Raji (cell line): ENCODE measurements around the gene THSD1.
A peak's percentile ranks its signal among the peaks of the same experiment; 100 is the strongest.

Source experiments
- POLR2A ChIP-seq: IDR thresholded peaks from 2 replicates; pipeline ENCODE4 v1.6.1; 2011; ENCODE audit warnings: low read depth, low read length, control low read depth; ENCODE audit not compliant: insufficient read depth

Gene THSD1, protein sequence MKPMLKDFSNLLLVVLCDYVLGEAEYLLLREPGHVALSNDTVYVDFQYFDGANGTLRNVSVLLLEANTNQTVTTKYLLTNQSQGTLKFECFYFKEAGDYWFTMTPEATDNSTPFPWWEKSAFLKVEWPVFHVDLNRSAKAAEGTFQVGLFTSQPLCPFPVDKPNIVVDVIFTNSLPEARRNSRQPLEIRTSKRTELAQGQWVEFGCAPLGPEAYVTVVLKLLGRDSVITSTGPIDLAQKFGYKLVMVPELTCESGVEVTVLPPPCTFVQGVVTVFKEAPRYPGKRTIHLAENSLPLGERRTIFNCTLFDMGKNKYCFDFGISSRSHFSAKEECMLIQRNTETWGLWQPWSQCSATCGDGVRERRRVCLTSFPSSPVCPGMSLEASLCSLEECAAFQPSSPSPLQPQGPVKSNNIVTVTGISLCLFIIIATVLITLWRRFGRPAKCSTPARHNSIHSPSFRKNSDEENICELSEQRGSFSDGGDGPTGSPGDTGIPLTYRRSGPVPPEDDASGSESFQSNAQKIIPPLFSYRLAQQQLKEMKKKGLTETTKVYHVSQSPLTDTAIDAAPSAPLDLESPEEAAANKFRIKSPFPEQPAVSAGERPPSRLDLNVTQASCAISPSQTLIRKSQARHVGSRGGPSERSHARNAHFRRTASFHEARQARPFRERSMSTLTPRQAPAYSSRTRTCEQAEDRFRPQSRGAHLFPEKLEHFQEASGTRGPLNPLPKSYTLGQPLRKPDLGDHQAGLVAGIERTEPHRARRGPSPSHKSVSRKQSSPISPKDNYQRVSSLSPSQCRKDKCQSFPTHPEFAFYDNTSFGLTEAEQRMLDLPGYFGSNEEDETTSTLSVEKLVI

DNA sequence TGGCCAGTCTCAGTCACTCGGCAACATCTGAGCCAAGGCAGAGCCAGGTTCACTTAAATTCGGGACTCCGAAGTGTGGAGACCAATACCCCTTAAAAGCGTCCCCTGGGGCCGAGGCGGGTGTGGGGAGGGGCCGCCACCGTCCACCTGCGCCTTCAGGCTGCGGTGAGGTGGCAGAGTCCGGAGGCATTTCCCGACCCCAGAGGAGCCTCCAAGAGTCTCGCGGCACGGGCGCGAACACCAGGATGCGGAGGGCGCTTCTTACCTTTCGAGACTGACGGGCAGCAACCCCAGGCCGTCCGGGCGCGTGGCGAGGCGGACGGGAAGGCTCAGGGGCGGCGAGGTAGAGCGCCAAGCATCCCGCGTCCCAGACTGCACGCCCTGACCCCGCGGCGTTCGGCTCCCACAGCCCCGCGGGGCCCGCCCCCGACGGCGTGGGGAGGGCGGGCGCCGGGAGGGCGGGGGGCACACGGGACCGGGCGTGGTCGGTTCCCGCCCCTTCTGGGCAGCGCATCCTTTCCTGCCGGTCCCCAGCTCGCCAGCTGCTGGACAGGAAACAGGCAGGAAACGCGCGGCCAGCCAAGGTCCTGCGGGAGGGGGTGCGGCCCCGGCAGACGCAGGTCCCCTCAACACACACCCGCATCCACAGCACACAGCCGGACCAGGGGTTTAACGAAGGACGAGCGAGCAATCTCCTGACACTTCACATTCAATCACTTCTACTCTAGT is at the start of gene THSD1:
Gene THSD1 (minus strand): TSS at position 406 of the 728 bp plus-strand sequence. CDS start 3,572 bp downstream, outside the sequence.
- TF ChIP-seq POLR2A: no peak

- TF ChIP-seq POLR2A: no peak
These were observed 49.7 kb upstream of the THSD1 start for GRCh38 chr13:52455677-52456041.

- TF ChIP-seq POLR2A: peak; percentile 77
These were observed 49.1 kb upstream of the THSD1 start, which contains the start of gene CKAP2 for GRCh38 chr13:52454820-52455676. Gene CKAP2 (plus strand): TSS chr13:52455478. CDS start chr13:52455557, 79 bp downstream.

DNA sequence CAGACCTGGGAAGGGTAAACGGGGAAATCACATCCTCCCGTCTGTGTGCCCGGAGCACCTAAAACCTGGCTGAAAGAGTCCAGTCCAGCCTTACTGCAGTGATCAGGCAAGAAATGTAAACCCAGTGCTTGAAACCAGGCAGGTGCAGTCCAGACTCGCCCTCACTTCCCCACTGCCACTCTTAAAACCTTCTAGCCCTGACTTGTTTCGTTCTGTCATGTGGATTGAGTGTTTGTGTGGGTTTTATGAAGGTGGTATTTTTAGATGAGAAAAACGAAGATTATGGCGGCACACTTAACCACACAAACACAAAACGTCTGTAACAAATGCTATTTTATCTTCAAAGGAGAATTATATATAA is 48.5 kb upstream of the THSD1 start:
- no peak for TF ChIP-seq POLR2A

GRCh38 chr13:52452470-52452869 is 46.5 kb upstream of the THSD1 start:
- no peak for TF ChIP-seq POLR2A

DNA sequence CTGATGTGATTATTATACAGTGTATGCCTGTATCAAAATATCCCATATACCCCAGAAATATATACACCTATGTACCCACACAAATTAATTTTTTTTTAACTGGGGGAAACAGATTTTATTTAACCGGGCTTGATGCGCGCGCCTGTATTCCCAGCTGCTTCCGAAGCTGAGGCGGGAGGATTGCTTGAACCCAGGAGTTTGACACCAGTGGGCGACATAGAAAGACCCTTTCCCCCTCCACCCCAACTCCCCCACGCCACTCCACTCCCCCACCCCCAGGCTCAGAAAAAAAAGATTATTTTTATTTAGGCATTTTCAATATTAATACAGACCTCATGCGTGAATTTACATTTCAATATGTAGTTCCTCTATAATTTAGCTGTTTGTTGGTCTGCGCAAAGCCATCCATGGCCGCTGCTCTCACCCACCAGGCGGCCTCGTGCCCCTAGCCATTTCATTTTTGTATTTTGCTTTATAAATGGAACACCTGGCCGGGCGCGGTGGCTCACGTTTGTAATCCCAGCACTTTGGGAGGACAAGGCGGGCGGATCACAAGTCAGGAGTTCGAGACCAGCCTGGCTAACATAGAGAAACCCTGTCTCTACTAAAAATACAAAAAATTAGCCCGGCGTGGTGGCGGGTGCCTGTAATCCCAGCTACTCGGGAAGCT is 45.3 kb upstream of the THSD1 start:
- no peak for TF ChIP-seq POLR2A

- no peak for TF ChIP-seq POLR2A
These were observed 44.8 kb upstream of the THSD1 start for GRCh38 chr13:52450793-52451116.

DNA sequence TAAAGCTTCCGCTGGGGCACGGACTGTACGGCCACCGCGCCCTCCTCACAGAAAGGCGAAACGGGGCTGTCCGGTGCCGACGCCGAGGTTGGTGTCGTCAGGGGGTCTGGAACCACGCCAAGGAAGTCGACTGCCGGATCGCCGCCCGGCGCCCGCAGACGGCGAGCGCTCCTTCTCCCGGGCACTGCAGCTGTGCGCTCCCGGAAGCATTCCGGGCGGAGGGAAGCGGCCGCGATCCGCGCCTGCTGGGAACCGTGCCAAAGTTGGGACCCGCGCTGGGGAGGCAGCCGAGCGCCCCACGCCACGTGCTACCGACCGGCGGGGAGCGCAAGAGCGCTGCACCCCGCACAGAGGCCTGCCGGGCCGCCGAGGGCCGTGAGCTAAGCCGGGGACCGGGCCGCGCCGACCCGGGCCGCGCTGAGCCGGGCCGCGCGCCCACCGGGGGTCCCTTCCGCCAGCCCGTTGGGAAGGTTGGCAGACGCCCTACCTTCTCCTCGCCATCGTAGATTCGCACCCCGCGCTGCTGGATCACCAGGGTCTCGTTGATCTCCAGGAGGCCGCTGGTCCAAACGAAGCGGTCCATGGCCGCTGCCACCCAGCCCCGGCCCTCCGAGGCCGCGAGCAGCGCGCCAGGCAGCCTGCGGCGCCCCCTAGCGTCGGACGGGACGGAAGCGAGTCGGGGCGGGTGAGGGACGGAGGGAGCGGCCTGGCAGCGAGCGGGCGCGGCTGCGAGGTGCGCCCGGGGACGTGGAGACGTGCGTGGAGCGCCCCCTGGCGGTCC is 44.2 kb upstream of the THSD1 start, which contains the start of gene VPS36:
Gene VPS36 (minus strand): TSS at position 623 of the 781 bp plus-strand sequence. CDS start 40 bp downstream, at position 583.
- TF ChIP-seq POLR2A: peak; percentile 90

GRCh38 chr13:52449331-52450011 is 43.5 kb upstream of the THSD1 start:
- TF ChIP-seq POLR2A: no peak

DNA sequence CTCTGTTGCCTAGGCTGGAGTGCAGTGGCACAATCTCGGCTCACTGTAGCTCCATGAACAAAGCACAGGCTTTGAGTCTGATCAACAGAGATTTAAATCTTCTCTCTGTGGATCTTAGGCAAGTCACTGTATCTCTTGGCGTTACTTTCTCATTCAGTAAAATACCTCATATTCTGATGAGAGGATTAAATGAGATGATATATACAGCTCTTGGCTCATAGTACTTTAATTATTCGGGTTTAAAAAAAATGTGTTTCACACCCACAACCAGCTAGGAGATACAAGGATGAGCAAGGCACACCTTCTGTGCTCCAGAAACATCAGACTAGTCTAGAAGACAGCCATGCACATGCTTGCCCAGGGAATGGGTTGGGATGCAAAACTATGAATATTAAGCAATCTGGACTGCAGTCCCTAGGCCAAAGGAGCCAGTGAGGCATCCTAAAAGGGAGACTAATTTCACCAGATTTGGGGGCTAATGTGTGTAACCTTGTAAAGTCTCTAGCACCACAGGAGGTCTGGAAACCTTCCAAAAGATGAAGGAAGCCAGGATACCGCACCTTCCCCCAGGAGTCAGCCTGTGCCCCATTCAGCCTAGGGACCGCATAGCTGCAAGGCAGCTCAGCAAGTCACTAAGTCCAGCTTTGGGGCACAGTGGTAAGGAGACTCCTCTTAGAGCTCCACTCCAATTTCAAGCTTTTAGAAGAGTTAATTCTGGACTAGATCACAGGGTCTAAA is 42.0 kb upstream of the THSD1 start:
- no peak for TF ChIP-seq POLR2A

DNA sequence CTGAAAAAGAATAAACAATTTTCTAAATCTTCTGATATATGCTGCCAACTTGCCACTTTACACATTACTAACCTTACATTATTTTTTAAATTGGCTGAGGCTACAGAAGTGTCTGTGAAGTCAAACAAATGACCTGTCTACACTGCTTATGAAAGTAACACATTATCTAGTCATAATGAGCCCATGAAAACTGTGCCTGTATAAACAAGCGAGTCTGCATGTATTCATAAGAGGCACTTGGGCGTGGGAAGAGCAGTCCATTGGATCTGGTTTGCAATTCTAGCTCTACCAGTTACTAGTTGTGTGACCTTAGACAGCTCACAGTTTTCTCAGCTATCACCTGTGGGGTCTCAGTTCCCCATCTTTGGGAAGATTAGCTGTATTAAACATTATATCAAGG is 41.4 kb upstream of the THSD1 start:
- TF ChIP-seq POLR2A: no peak

- TF ChIP-seq POLR2A: no peak
These were observed 40.3 kb upstream of the THSD1 start for GRCh38 chr13:52446265-52446664.
